ENCODE results near the gene LASP1NB.

The LASP1NB gene

GRCh38 chr17:38925263-38925995 lies at the start of gene LASP1NB:
LASP1NB (plus strand) TSS chr17:38925614.
- DNase-seq: no peak

- DNase-seq: no peak
Measured at GRCh38 chr17:38877130-38877851, 48.1 kb upstream of the LASP1NB start.

GRCh38 chr17:38879878-38880665 lies 45.3 kb upstream of the LASP1NB start:
- no peak for DNase-seq

GRCh38 chr17:38881600-38882191 lies 43.7 kb upstream of the LASP1NB start:
- DNase-seq: no peak

- DNase-seq: no peak
Measured at GRCh38 chr17:38882870-38883269, 42.5 kb upstream of the LASP1NB start.

- DNase-seq: no peak
Measured at GRCh38 chr17:38883592-38884526, 41.6 kb upstream of the LASP1NB start.

- no peak for DNase-seq
Measured at GRCh38 chr17:38885044-38885727, 40.2 kb upstream of the LASP1NB start.

GRCh38 chr17:38885728-38886642 lies 39.4 kb upstream of the LASP1NB start:
- no peak for DNase-seq

GRCh38 chr17:38886643-38887010 lies 38.8 kb upstream of the LASP1NB start:
- DNase-seq: no peak

- DNase-seq: no peak
Measured at GRCh38 chr17:38888842-38889241, 36.6 kb upstream of the LASP1NB start.

GRCh38 chr17:38889745-38890409 lies 35.5 kb upstream of the LASP1NB start:
- no peak for DNase-seq

GRCh38 chr17:38890410-38890746 lies 35.0 kb upstream of the LASP1NB start:
- no peak for DNase-seq

GRCh38 chr17:38891441-38891840 lies 34.0 kb upstream of the LASP1NB start:
- no peak for DNase-seq

- DNase-seq: no peak
Measured at GRCh38 chr17:38892083-38892482, 33.3 kb upstream of the LASP1NB start.

- no peak for DNase-seq
Measured at GRCh38 chr17:38892620-38893019, 32.8 kb upstream of the LASP1NB start.

- no peak for DNase-seq
Measured at GRCh38 chr17:38893113-38893512, 32.3 kb upstream of the LASP1NB start.

- no peak for DNase-seq
Measured at GRCh38 chr17:38893607-38894006, 31.8 kb upstream of the LASP1NB start.

GRCh38 chr17:38894276-38894675 lies 31.1 kb upstream of the LASP1NB start:
- no peak for DNase-seq

- no peak for DNase-seq
Measured at GRCh38 chr17:38896346-38896954, 29.0 kb upstream of the LASP1NB start.

- DNase-seq: no peak
Measured at GRCh38 chr17:38897176-38897575, 28.2 kb upstream of the LASP1NB start.
